ELR (cell line): ENCODE results near the gene TMUB2.
"Not testable (repeated sequence)": the region's sequence is repeated elsewhere in the genome, so short reads cannot be mapped to it uniquely, and the experiment has no call there.

Experiments
- DNase-seq: peaks from one replicate; pipeline ENCODE4 v3.0.0-alpha.2; 2015; ENCODE audit warnings: low read depth

TMUB2 gene

DNA sequence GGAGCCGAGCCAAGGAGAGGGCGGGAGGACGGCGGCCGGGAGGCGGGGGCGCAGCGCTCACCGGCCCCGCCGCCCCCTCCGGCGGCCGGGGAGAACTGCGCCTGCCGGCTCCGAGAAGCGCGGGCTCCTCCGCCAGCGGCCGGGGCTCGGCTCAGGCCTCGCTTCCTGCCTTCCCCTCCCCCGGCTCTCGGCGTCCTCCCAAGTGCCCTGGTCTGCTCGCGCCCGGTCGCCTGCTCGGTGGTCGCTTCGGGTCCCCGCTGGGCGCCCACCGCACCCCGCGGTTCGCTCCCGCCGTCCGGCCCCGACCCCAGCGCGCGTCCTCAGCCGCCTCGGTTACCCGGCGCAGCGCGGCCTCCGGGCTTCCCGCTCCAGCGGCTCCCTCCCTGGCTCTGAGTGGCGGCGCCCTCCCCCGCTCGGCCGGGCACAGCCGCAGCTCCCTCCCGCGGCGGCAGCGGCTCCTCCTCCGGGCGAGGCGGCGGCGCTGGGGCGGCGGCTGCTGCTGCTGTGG lies 32.4 kb downstream of the TMUB2 start:
- DNase-seq: peak; percentile 87

DNA sequence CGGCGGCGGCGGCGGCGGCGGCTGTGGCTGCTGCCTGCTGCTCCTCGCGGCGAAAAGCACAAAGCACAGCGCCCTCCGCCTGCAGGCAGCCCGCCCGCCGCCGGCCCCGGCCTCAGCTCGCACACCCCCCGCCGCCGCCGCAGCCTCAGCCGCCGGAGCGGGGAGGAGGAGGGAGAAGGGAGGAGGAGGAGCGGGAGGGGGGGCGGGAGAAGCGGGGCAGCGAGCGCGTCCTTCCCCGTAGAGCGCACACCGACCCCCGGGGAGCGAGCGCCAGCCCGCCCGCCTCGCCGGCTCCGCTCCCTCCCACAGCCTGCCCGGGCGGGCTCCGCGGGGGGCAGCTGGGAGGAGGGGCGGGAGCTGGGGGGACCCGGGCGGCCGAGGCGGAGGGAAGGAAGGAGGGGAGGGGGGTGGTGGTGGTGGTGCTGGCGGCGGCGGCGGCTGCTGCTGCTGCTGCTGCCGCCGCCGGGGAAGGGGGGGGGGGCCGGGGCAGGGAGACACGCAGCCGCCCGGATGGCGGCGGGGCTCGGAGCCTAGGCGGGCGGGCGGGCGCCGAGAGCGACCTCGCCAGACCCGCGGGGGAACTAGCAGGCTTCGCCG lies 32.9 kb downstream of the TMUB2 start, which contains the start of gene UBTF:
Gene UBTF, minus strand, starts transcription at position 60 of the 597 bp plus-strand sequence. CDS start 1,446 bp downstream, outside the sequence.
- DNase-seq: peak; percentile 81

DNA sequence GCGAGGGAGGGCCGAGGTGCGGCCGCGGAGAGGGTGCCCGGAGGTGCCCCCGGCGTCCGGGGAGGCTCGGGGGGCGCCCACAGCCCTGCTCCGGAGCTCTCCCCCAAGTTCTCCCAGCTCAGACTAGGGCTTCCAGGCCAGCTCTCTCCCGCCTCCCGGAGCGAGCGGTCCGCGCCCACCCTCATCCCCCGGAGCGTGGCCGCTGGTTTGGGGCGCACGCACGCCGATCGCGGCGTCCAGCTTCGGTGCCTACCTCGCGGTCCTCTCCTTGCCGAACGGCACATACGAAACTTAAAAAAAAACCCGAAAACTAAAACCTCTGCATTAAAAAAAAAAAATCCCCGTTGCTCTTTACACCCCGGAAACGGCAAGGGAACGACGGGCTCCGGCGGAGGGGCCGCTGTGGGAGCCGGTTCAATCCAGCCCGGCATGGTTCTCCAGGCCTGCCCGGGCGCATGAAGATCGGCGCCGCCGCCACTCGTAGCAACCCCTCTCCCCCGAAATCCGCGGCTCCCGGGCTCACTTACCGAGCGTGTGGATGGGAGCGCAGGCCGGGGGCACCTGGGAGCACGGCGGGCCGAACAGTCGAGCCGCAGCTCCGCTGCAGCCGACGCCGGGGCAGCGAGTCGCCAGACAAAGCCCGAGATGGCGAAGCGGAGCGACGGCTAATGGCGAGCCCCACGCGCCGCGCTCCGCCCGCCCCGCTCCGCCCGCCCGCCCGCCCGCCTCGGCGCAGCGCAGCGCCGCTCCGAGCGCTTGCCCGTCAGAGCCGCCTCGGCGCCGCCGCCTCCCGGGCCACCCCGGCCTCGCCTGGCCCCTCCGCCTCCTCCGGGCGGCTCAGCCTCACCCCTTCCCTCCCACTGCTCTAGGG lies 33.7 kb downstream of the TMUB2 start:
- DNase-seq: peak; percentile 63

DNA sequence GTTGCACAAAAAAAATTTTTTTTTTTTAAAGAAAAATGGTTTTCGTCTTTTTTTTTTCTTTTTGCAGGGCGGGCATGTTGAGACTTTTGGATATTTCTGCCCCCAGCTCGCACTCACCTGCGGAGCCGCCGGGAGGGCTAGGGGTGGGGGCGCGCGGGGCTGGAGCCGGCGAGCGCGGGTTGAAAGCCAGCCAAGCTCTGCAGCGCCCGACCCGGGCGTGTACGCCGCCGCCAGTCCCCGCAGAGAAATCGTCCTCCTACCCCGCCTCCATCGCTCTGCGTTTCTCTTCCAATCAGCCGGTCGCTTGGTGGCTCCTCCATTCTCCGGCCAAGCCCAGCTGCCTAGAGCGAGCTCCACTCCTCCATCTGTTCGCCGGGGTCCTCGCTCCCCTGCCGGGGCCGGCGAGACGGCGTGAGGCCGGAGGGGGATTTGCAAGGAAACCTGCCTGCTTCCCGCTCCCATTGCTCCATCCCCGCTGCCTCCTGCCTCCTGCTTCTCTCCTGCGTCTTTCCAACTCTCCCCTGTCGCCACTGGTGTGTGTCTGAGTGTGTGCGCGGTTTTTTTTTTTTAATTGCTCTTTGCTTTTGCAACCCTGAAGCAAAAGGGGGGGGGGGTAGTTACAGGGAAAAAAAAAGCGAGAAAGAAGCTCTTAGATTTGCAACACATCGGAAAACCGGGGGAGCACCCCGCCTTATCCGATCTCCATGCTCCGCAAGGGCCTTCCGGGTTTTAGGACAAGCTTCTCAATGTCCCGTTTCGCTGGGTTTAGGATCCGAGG lies 34.5 kb downstream of the TMUB2 start:
- peak; percentile 90 for DNase-seq

DNA sequence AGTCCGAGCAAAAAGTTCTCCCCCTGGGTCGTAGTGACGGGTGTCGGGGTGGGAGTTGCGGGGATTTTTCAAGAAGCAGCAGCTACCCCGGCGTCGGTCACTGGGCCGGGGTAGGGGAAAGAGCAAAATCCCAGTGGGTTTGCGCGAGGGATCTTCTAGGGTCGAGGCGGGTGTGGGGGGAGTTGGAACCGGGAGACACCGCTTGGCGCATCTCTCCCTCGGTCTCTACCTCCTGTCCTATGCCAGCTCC lies 35.0 kb downstream of the TMUB2 start:
- DNase-seq: no peak

DNA sequence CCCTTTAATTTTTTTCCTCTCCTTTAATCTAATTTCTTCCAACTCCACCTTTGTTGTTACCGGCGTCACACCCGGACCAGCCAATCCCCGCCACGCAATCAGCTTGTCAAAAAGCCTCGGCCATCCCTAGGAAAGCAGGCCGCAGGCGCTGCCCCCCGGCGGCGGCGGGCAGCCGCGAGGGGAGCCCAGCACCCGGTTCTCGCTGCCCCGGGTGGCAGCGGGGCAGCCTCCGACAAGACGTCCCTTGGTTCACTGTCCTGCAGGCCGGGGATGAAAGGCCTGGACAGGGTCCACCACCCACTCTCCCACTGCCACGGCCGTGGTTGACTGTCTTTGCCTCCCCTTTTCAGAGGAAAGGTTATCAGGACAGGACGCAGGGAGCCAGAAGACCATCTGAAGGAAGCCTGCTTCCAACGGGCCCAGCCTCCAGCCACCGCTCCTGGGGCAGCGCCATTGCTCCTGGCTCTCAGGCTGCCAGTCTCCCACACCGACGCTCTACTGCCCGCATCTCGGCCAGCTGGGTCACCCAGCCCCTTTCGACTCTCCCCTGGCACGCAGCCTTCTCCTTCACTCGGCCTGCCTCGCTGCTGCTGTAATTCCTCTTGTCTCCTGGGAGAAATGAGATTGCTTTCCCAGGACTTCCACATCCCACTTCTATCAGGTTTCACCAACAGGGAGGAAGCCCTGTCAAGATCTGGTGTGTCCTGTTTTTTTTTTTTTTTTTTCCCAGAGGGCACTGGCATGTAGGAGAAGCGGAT lies 35.5 kb downstream of the TMUB2 start:
- DNase-seq: peak; percentile 86

DNA sequence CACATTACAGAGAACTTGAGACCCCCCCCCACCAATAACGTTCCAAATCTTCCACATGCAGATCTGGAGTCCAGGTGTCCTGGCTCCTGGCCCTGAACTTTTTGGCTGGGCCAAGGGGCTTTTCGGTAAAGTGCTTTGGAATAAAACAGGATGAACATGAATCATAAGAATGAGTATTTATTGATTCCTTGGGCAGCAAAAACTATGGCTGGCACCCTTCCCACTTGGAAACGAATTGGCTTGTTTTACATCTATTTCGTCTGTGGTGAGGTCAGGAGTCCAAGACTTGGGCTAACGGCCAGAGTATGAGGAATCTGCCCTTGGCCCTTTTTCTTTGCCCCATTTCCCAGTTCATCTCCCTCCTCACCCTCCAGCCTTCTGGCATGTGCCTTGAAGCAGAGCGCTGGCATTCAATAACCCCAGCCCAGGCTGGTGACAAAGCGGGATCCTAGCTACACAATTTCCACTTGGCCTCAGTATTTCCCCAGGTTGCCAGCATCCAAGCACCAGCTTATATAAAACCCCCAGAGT lies 36.8 kb downstream of the TMUB2 start:
- DNase-seq: peak; percentile 80

DNA sequence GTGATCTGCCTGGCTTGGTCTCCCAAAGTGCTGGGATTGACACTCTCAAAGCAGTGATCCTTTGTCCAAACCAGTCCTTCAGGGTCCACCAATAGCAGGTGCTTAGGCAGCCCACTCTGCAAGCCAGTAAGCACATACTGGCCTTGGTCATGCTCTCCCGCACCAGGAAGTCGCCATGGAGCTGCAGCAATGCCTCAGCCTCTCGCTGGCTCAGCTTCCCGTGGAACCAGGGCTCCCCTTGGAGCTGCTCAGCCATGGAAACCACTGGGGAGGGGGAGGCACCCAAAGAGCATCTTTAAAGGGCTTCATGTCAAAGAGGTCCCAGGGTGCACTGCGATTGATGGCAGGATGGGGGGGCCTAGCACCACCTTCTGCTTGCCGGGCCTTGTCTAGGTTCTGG lies 42.3 kb downstream of the TMUB2 start:
- DNase-seq: no peak

DNA sequence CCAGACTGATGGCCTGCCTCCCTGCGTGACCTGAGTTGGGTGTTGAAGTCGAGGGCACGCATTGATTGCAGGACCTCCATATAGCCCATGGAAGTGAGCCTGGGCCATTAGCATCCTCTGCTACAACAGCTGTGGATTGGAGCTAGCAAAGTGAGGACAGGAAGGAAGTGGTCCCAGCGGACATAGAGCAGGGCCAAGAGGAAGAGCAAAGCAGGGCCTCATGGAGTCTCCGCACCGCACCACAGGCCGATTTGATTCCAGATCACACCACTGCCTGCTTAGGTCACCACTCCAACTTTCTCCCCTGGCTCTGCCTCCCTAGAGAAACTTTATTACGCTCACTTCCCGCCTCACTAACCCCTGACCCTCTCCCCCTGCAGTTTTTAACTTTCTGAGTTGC lies 43.4 kb downstream of the TMUB2 start:
- no peak for DNase-seq

DNA sequence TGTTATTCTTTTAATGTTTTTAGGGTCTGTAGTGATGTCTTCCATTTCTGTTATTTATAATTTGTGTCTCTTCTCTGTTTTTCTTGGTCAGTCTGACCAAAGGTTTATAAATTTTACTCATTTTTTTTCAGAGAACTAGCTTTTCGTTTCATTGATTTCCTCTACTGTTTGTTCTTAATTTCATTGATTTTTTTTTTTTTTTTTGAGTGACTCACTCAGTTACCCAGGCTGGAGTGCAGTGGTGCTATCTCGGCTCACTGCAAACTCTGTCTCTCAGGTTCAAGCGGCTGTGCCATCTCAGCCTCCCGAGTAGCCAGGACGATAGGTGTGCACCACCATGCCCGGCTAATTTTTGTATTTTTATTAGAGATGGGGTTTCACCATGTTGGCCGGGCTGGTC lies 45.3 kb downstream of the TMUB2 start:
- DNase-seq: no peak

DNA sequence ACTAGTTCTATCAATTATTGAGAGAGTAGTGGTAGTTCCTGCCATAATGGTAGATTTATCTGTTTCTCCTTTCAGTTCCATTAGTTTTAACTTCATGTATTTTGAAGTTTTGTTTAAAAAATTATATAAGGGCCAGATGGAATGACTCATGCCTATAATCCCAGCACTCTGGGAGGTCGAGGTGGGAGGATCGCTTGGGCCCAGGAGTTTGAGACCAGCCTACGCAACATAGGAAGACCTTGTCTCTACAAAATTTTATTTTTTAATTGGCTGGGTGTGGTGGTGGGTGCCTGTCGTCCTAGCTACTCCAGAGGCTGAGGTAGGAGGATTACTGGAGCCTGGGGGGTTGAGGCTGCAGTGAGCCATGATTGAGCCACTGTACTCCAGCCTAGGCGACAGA lies 46.8 kb downstream of the TMUB2 start:
- no peak for DNase-seq

DNA sequence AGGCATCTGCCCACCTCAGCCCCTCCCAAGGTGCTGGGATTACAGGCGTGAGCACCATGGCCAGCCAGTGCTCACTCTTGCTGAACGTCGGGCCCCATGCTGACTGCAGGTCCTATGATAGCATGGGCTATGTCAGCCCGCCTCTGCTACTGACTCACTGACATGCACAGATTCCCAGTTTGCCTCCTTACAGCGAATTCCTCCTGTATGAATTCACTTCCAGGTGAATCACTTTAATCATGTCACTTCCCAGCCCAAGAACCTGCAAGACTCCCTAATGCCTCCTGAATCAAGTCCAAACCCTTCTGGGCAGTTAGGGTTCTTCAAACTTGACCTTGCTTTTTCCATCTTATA lies 48.8 kb downstream of the TMUB2 start:
- peak; percentile 96 for DNase-seq

DNA sequence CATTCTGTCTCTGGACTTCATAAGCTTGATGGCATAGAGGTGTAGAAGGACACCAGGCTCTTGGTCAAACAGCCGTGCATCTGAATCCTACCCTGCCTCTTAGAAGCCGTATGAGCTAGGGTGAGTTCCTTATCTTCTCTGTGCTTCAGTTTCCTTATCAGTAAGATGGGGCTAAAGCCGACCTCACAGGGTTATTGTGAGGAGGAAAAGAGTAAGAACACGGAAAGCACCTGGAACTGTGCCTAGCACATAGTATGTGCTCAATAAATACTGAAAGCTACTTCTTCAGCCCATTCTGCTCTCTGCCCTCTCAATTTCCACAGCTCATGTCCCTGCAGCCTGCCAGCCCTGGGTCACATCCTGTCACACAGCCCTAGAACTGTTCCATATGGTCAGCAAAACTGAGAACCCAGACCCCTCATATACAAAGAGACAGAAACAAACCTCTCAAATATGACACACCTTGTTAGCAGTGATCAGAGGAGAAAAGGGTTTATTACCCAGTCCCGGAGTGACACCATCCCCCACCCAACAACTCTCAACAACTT lies 49.7 kb downstream of the TMUB2 start:
- no peak for DNase-seq

DNA sequence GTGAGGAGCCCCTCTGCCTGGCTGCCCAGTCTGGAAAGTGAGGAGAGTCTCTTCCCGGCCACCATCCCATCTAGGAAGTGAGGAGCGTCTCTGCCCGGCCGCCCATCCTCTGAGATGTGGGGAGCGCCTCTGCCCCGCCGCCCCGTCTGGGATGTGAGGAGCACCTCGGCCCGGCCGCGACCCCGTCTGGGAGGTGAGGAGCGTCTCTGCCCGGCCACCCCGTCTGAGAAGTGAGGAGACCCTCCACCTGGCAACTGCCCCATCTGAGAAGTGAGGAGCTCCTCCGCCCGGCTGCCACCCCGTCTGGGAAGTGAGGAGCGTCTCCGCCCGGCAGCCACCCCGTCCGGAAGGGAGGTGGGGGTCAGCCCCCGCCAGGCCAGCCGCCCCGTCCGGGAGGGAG lies 51.1 kb downstream of the TMUB2 start:
- not testable (repeated sequence) for DNase-seq

DNA sequence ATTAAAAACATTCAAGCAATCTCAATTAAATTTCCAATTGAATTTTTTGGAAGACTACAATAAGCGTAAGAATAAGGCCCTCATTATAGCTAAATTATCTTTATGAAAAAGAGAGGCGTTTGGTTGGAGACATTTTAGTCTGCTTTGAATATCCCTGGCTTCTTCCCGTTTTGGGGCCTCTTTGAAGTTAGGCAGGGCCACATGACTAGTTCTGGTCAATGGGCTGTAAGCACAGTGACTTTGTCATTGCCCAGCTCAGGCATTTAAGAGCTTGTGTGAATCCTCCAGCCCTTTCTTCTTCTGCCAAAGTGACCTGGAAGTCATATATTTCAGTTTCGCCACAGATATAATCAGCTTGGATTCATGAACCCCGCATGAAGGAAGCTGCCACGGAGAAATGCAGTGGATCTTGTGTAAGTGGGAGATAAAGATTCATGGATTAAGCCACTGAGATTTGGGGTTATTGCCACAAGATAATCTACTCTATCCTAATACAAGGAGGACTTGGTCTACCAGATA lies 54.4 kb downstream of the TMUB2 start:
- no peak for DNase-seq
